K562 (cell line): Measurements from ENCODE around the gene ZMYND8. TPM values are rescaled to one million over a fixed set of nuclear protein-coding genes. Genes with fewer than 3 reads are reported as not detected.

Experiments used
- CHD4 ChIP-seq: fragments of 200-600 bp; sonication (generic); IDR thresholded peaks from 3 replicates; pipeline ENCODE4 v1.6.1; 2012; ENCODE audit warnings: low read depth, mild to moderate bottlenecking, mixed read lengths, low read length, inconsistent platforms; ENCODE audit not compliant: insufficient read depth, insufficient replicate concordance, poor library complexity, severe bottlenecking
- CXXC5 ChIP-seq: fragments of 250-450 bp; sonication (Bioruptor Pico); IDR thresholded peaks from 2 replicates; pipeline ENCODE4 v1.8.0; 2022; ENCODE audit warnings: inconsistent platforms, mild to moderate bottlenecking, moderate library complexity
- ETS1 ChIP-seq: conservative IDR thresholded peaks from 2 replicates; pipeline ENCODE4 v1.6.1; 2011; ENCODE audit warnings: low read depth, mild to moderate bottlenecking, low read length; ENCODE audit not compliant: control insufficient read depth
- HDAC2 ChIP-seq: fragments of 450-650 bp; IDR thresholded peaks from 2 replicates; pipeline ENCODE4 v1.6.1; 2016; ENCODE audit warnings: mild to moderate bottlenecking
- KDM2B ChIP-seq: fragments of 250-450 bp; sonication (Bioruptor Pico); IDR thresholded peaks from 2 replicates; pipeline ENCODE4 v1.8.0; 2021; ENCODE audit warnings: mild to moderate bottlenecking, moderate library complexity
- MAFK ChIP-seq: IDR thresholded peaks from 2 replicates; pipeline ENCODE4 v1.6.1; 2011; ENCODE audit warnings: low read length, improper control_type of control experiment
- NBN ChIP-seq: fragments of 450-650 bp; IDR thresholded peaks from 2 replicates; pipeline ENCODE4 v1.6.1; 2016; ENCODE audit warnings: low read depth, mild to moderate bottlenecking
- NCOA1 ChIP-seq: fragments of 450-650 bp; IDR thresholded peaks from 2 replicates; pipeline ENCODE4 v1.6.1; 2016; ENCODE audit warnings: low read depth
- NR1H2 ChIP-seq: sonication (generic); formaldehyde crosslinking; IDR thresholded peaks from 2 replicates; pipeline ENCODE4 v1.4.0; 2020; ENCODE audit warnings: mild to moderate bottlenecking, missing genetic modification reagents
- OTX1 ChIP-seq: fragments of 450-650 bp; formaldehyde crosslinking; IDR thresholded peaks from 2 replicates; pipeline ENCODE4 v1.4.0; 2022; ENCODE audit warnings: mild to moderate bottlenecking
- RAD21 ChIP-seq, 2 experiments: fragments of 250-450 bp in 1 of 2; fragments of 450-650 bp in 1 of 2; sonication (Bioruptor Pico) in 1 of 2; formaldehyde crosslinking in 1 of 2; IDR thresholded peaks in 1 of 2; conservative IDR thresholded peaks in 1 of 2; 2 replicates each; pipeline versions ENCODE4 v1.4.0 to v1.8.0; 2020 to 2022; ENCODE audit warnings: mild to moderate bottlenecking in 2 of 2, moderate library complexity in 1 of 2
- RBFOX2 ChIP-seq: fragments of 200-400 bp; formaldehyde crosslinking; IDR thresholded peaks from 2 replicates; pipeline ENCODE4 v1.6.1; 2017; ENCODE audit warnings: low read depth, mild to moderate bottlenecking, low read length, moderate library complexity
- RFX5 ChIP-seq: IDR thresholded peaks from 2 replicates; pipeline ENCODE4 v1.6.1; 2011; ENCODE audit warnings: low read depth, mild to moderate bottlenecking, improper control_type of control experiment, low read length
- SIRT6 ChIP-seq: IDR thresholded peaks from one replicate; pipeline ENCODE4 v1.6.1; 2012; ENCODE audit warnings: low read depth, mild to moderate bottlenecking, control low read depth, inconsistent platforms, low read length, moderate library complexity
- TCF3 ChIP-seq: sonication (generic); formaldehyde crosslinking; IDR thresholded peaks from 2 replicates; pipeline ENCODE4 v1.4.0; 2020; ENCODE audit warnings: mild to moderate bottlenecking, missing genetic modification reagents
- TFAP4 ChIP-seq: sonication (generic); formaldehyde crosslinking; IDR thresholded peaks from 2 replicates; pipeline ENCODE4 v1.8.0; 2022; ENCODE audit warnings: missing genetic modification reagents, mild to moderate bottlenecking, moderate library complexity, borderline replicate concordance
- ZNF318 ChIP-seq, 2 experiments: fragments of 450-650 bp; IDR thresholded peaks; 2 replicates each; pipeline ENCODE4 v1.6.1; 2016; ENCODE audit warnings: mild to moderate bottlenecking in 2 of 2, borderline replicate concordance in 1 of 2, low read depth in 1 of 2, moderate library complexity in 1 of 2
- polyA plus RNA-seq, 8 experiments: library from polyadenylated mRNA; depleted of rRNA in 4 of 8; stranded (reverse) in 5 of 8; unstranded in 3 of 8; fragments of >200 nt; fragmentation: Nextera tagmentation in 2 of 8; fragmentation: Illumina TruSeq in 1 of 8; extraction: Ambion mirVana in 2 of 8; extraction: Trizol in 1 of 8; gene quantifications; 2 replicates each; pipeline versions ENCODE4 v1.2.1 to v1.2.3, GENCODE V29; 2011 to 2014; ENCODE audit warnings: inconsistent platforms in 1 of 8, missing spikeins in 1 of 8
- total RNA-seq, 7 experiments: library from RNA; depleted of rRNA in 6 of 7; stranded (reverse); fragments of >200 nt in 6 of 7; fragmentation: Illumina TruSeq in 2 of 7; extraction: Trizol in 2 of 7; gene quantifications; 2 replicates each; pipeline versions ENCODE4 v1.2.1 to v1.2.3, GENCODE V29; 2011 to 2021; ENCODE audit warnings: low replicate concordance in 1 of 7

Gene ZMYND8
- total and polyA plus RNA-seq, 9 of the 15 experiments (the other 6 are each of a cell fraction or from before 2014, with no cell fraction given) = 31.8 to 148 (median 71.9) TPM

- peak in 1 of 2 experiments; percentile 62; a peak in 1 of 4 replicates for TF ChIP-seq ZNF318 (IDR thresholded peaks at IDR 0.05; ENCODE audit: borderline replicate concordance in 1 of 2, low read depth in 1 of 2)
- peak; percentile 95 for TF ChIP-seq NCOA1
- TF ChIP-seq MAFK = peak; percentile 59
- peak; percentile 98 for TF ChIP-seq TFAP4 (CRISPR knock-in tag)
- TF ChIP-seq RBFOX2 = peak; percentile 93
- 0 out of 2 replicates have a peak, but pooled peaks have one; percentile 38 for TF ChIP-seq KDM2B (CRISPR knock-in tag)
- TF ChIP-seq RFX5 = peak; percentile 55
- peak; percentile 98 for TF ChIP-seq ETS1
- TF ChIP-seq TCF3 (CRISPR knock-in tag) = peak; percentile 100
- TF ChIP-seq CXXC5 (CRISPR knock-in tag) = peak; percentile 99
- no peak for TF ChIP-seq NR1H2
- TF ChIP-seq RAD21 (CRISPR knock-in tag; conservative IDR thresholded peaks at IDR 0.05 in 1 of 2, IDR thresholded peaks at IDR 0.05 in 1 of 2) = peak in 1 of 2 experiments; percentile 55; a peak in 3 of 4 replicates
- peak; percentile 98; the same call in 1 of the 2 replicates for TF ChIP-seq NBN
- 0 out of 2 replicates have a peak, but pooled peaks have one; percentile 0 for TF ChIP-seq OTX1 (CRISPR knock-in tag)
- no peak for TF ChIP-seq CHD4
- TF ChIP-seq HDAC2 = peak; percentile 94
- no peak for TF ChIP-seq SIRT6
Observed at GRCh38 chr20:47360297-47361056, 4.0 kb upstream of the ZMYND8 start (continued).
